GM18870 (cell line): ENCODE results near the gene ZNF260.
"Not testable (repeated sequence)": the region's sequence is repeated elsewhere in the genome, so short reads cannot be mapped to it uniquely, and the experiment has no call there.

Experiments used
- ATAC-seq: cut with Tn5 transposase; IDR thresholded peaks from one replicate; pipeline ENCODE4 v1.9.1; 2021; ENCODE audit warnings: moderate library complexity; ENCODE audit not compliant: unreplicated experiment

Gene ZNF260

GRCh38 chr19:36528194-36528920 is at the start of gene ZNF260:
Gene ZNF260, minus strand, starts transcription at chr19:36528271. Its CDS starts 13,033 bp downstream, at chr19:36515238.
- ATAC-seq, result peak; percentile 77

GRCh38 chr19:36577271-36577996 is 49.4 kb upstream of the ZNF260 start:
- no peak for ATAC-seq

DNA sequence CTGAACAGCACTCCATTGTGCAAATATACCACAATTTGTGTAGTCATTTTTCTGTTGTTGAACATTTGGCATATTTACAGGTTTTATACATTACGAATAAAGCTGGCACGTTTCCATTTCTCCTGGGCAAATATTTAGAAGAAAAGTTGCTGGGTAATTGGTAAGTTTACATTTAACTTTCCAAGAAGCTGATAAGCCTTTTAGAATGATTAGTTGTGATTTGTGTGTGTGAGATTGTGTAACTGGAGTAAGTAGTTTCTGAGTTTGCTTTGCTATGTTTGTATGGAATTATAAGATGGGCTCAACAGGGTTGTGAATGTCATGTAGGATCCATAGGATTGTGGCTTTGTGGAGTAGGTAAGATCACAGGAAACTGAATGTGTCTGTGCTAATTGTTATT is 46.7 kb upstream of the ZNF260 start:
- no peak for ATAC-seq

DNA sequence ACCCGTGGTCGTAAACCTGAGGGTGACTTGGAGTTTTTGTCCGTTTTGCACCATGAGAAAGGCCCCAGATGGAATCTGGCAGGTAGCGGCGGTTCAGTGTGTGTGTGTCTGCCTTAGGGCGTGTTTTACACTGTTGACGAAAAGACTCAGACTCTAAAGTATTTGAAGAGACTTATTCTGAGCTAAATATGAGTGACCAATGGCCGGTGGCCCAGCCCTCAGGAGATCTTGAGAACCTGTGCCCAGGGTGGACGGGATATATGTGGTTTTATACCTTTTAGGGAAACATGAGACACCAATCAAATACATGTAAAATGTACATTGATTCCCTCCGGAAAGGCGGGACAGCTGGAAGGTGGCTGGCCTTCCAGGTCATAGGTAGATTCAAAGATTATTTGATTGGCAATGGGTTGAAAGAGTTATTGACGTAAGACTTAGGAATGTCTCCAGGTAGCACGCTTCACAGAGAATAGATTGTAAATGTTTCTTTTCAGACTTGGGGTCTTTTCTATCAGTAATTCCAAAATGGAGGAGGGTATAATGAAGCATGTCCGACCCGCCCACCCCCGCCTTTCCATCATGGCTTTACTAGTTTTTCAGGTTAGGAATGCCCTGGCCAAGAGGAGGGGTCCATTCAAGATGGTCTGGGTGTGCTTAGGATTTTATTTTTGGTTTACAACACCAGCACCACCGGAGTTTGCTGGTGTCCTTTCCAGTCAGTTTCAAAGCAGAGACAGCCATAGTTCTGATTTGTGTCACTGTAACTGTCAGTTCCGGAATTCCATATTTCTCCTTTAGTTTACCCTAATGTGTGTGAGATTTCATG is 46.0 kb upstream of the ZNF260 start:
- peak; percentile 8 for ATAC-seq

DNA sequence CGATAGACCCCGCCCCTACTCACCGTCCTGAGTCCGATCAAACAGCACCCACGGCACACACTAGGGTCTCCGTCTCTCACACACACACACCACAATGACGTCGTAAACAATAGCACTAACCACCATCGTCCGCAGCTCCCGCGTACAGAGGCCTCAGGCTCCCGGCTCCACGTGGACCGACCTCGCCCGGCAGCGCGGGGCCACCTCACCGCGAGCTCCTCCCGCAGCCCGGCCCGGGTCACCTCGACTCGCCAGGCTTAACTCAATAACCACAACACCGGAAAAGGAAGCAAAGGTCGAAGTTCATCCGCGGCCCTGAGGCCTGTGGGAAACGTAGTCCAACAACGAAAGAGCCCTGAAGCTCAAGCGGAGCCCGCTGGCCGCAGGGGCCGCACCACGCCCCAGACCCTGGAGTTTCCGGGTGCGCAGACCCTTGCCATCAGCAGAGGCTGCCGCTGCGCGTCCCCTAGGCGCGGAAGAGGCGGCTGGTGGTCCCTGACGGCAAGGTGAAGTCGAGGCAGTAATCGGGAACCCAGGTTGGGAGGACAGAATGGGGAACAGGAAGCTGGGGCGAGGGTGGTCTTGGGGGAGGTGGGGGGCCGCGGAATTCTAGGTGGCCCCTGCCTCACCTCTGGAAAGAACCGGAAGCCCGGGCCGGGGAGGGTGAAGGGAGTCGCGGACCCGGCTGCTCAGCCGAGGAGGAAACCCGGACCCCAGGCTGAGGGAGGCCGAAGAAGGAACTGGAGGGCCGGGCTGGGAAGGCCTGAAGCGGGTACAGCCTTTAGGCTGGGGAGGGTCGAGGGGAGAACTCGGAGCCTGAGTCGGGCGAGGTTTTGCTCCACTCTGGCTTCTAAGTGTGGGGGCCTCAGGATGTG is 45.2 kb upstream of the ZNF260 start, which contains the start of gene ZNF529:
TSS of gene ZNF529 (minus strand) at position 273 of the 875 bp plus-strand sequence. CDS start 946 bp downstream, outside the sequence.
- peak; percentile 84 for ATAC-seq

- ATAC-seq, result no peak
Measured at GRCh38 chr19:36572593-36573019, 44.5 kb upstream of the ZNF260 start.

GRCh38 chr19:36564391-36564790 is 36.3 kb upstream of the ZNF260 start:
- ATAC-seq, result no peak

DNA sequence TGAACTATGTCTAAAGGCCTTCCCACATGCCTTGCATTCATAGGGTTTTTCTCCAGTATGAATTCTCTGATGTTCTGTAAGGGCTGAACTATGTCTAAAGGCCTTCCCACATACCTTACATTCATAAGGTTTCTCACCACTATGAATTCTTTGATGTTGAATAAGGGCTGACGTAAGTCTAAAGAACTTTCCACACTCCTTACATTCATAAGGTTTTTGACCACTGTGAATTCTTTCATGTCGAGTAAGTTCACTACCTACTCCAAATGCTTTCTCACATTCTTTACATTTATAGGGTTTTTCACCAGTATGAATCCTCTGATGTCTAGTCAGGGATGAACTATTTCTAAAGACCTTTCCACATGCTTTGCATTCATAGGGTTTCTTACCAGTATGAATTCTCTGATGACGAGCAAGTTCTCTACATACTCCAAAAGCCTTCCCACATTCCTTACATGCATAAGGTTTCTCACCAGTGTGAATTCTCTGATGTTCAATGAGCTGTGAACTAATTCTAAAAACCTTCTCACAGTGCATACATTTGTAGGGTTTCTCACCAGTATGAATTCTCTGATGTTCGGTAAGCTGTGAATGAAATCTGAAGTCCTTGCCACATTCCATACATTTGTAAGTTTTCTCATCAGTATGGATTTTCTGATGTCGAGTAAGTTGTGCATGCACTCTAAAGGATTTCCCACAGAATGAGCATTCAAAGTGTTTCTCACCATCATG is 19.1 kb upstream of the ZNF260 start:
- ATAC-seq, result no peak

- ATAC-seq, result peak; percentile 29
Measured at GRCh38 chr19:36528921-36529518, 949 bp upstream of the ZNF260 start.

DNA sequence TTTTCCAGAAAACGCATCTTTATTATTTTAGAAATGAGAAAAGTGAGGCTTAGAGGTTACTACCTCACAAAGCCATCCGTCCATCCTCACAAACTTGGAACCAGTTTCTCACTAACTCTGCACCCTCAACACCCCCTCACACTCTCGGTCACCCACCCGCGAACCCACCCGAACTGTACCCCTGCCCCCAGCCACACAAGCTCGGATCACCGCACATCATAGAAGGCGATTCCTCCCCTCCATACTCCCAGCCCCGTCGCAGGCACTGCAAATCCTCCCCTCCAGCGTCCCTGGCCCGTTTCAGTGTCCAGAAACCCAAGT is 238 bp downstream of the ZNF260 start:
- ATAC-seq, result no peak

- no peak for ATAC-seq
Measured at GRCh38 chr19:36527341-36527740, 730 bp downstream of the ZNF260 start.

DNA sequence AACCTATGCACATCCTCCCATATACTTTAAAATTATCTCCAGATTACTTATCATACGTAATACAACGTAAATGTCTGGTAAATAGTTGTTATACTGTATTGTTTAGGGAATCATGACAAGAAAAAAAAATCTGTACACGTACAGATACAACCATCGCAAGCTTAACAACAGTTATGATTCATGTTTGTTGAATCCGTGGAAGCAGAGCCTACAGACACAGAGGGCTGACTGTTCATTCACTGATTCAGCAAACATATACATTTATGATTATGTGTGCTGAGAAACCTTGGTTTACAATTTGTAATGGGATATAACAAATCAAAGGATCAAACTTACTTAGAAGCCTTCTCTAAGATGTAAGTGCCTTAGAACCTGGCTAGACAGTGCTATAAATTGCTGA is 1.5 kb downstream of the ZNF260 start:
- ATAC-seq, result no peak

- no peak for ATAC-seq
Measured at GRCh38 chr19:36524617-36525016, 3.5 kb downstream of the ZNF260 start.

- no peak for ATAC-seq
Measured at GRCh38 chr19:36514012-36514612, 14.0 kb downstream of the ZNF260 start.

DNA sequence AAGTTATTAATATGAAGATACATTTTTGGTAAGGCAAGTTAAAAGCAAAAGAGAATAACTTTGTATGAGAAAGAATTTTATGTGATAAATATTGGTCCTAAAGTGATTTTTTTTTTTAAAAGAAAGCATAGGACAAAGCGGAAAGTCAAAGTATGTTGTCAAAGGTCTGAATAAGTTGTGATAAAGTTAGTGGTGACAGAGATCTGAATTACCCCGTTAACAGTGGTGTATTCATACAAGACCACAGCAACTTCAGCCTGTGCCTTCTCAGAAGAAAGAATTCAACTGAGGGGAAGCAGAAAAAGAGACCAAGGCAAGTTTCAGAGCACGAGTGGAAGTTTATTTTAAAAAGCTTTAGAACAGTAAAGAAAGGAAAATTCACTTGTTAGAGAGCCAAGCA is 19.7 kb downstream of the ZNF260 start:
- ATAC-seq, result no peak

DNA sequence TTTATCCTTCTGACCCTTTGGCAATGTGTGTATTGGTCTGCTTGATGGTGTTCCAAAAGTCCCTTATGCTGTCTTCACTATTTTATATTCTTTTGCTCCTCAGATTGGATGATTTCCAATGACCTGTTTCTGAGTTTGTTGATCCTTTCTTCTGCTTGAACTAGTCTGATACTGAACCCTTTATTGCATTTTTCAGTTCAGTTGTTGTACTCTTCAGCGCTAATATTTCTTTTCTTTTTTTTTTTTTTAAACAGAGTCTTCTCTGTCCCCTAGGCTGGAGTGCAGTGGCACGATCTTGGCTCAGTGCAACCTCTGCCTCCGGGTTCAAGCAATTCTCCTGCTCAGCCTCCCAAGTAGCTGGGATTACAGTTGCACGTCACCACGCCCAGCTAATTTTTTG is 26.1 kb downstream of the ZNF260 start:
- ATAC-seq, result no peak

DNA sequence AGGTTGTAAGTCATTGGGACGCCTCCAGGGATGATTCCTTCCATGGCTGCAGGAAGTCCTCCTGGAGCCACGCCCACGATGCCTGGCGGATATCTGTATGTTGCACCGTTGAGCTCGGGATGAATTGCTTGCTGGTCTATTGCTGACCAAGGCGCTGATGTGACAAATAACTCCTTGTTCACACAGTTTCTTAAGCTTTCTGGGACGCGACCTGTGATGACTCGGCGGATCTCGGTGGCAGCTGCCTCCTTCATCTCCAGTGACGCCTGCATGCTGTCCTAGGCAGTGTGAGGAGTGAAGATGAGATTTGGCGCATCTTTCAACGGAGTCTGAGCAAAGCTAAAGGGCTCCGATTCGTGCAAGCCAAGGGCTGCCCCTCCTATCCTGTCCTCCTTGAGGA is 31.1 kb downstream of the ZNF260 start:
- no peak for ATAC-seq

DNA sequence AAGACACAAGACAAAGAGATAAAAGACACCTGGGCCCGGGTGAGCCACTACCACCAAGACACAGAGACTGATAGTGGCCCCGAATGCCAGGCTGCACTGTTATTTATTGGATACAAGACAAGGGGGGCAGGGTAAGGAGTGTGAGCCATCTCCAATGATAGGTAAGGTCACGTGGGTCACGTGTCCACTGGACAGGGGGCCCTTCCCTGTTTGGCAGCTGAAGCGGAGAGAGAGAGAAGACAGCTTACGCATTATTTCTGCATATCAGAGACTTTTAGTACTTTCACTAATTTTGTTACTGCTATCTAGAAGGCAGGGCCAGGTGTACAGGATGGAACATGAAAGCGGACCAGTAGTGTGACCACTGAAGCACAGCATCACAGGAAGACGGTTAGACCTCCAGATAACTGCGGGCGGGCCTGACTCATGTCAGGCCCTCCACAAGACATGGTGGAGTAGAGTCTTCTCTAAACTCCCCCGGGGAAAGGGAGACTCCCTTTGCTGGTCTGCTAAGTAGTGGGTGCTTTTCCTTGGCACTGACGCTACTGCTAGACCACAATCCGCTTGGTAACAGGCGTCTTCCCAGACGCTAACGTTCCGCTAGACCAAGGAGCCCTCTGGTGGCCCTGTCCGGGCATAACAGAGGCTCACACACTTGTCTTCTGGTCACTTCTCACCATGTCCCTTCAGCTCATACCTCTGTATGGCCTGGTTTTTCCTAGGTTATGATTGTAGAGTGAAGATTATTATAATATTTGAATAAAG is 35.2 kb downstream of the ZNF260 start:
- not testable (repeated sequence) for ATAC-seq
